Measurements from ENCODE around the gene WTIP.

DNA sequence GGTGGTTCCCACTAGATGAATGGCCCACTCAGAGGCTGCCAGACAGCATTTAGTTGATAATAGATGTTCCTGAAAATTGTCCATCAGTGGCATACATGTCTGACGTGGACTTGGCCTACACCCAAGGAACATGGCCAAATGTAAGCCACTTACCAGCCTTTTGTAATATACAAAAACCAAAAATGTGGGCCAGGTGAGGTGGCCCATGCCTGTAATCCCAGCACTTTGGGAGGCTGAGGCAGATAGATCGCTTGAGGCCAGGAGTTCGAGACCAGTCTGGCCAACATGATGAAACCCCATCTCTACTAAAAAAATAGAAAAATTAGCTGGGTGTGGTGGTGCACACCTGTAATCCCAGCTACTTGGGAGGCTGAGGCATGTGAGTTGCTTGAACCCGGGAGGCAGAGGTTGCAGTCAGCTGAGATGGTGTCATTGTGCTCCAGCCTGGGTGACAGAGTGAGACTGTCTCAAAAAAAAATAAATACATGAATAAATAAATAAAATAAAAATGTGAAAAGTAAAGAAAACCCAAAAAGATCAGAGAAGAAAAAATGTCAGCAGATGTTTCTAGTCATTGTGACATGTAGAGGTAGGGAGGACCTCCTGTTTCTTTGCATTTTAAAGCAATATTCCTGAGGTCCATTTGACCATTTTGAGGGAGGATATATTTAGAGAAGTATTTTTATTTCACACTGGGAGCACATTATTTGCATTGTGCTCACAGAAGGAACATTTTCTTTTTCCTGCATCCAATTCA is 7.1 kb upstream of the WTIP start:
- TF ChIP-seq POLR2A (IDR thresholded peaks at IDR 0.05) = no peak
- TF ChIP-seq, protein P1, sequence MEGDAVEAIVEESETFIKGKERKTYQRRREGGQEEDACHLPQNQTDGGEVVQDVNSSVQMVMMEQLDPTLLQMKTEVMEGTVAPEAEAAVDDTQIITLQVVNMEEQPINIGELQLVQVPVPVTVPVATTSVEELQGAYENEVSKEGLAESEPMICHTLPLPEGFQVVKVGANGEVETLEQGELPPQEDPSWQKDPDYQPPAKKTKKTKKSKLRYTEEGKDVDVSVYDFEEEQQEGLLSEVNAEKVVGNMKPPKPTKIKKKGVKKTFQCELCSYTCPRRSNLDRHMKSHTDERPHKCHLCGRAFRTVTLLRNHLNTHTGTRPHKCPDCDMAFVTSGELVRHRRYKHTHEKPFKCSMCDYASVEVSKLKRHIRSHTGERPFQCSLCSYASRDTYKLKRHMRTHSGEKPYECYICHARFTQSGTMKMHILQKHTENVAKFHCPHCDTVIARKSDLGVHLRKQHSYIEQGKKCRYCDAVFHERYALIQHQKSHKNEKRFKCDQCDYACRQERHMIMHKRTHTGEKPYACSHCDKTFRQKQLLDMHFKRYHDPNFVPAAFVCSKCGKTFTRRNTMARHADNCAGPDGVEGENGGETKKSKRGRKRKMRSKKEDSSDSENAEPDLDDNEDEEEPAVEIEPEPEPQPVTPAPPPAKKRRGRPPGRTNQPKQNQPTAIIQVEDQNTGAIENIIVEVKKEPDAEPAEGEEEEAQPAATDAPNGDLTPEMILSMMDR (IDR thresholded peaks at IDR 0.05) = no peak

Measured in body of pancreas (tissue), 4 donors.